ENCODE results near the gene PIP4K2A.

Gene PIP4K2A

DNA sequence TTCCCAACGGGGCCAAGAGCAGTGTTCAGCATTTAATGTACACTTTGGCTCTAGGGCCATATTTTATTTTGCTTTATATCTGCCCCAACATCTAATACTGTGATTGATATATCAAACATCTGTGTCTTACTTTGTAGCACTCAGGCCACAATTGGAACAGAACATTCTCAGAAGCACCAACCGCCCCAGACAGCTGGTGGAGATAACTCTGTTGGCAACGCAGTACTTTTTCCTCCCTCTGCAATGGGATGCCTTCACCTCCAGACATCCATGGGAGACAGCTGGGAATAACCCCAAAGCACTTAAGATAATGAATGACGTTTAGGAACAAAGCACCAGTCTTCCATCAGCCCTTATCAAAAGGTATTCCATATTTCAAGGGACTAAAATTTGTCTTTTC, 57.4 kb downstream of the PIP4K2A start:
- H3K36me3 ChIP-seq (ENCODE audit: insufficient read depth, low read length): no peaks in the 10 kb centered on the region
- H3K9me3 ChIP-seq (ENCODE audit: control insufficient read depth, insufficient read depth, low read length): no peaks in the 10 kb centered on the region
- peaks cover 15% of the 10 kb centered on the region for H3K4me1 ChIP-seq (ENCODE audit: insufficient read depth, low read length)
- H3K9ac ChIP-seq (ENCODE audit: low read depth, low read length): no peak overlapping the region

- H3K4me1 ChIP-seq (ENCODE audit: insufficient read depth, low read length): peaks cover 15% of the 10 kb centered on the region
- no peak overlapping the region for H3K9ac ChIP-seq (ENCODE audit: low read depth, low read length)
- H3K36me3 ChIP-seq (ENCODE audit: insufficient read depth, low read length): no peaks in the 10 kb centered on the region
- no peaks in the 10 kb centered on the region for H3K9me3 ChIP-seq (ENCODE audit: control insufficient read depth, insufficient read depth, low read length)
Measured at GRCh38 chr10:22656036-22656435, 58.3 kb downstream of the PIP4K2A start.

DNA sequence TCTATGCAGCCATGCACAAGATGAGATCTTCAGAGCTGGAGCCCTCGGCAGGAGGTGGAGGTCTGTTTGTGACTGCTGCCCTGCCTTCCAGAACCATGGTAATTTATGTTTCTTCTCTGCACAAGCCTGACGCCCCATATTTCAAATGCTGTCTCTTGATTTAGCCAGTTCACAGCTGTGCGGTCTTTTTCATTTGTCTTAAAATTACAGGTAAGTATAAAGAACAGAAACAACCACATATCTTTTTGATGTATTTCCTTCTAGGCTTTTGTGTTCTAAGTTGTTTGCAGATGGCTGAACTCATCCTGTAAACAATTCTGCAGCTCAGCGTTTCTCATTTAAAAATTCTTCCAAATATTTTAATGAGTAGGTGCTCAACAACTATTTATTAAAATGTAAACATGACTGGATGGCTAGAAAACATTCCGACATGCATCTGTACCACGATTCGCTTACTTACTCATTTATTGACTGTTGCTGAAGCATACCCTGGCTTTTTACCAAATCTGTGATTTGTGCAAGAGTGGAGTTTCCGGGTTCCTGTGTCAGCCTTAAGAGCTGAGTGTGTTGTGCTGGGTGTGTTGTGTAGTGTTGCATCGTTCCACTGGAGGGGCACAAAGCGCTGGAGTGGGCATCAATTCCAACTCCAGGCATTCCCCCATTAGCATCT, 58.9 kb downstream of the PIP4K2A start:
- H3K9ac ChIP-seq (ENCODE audit: low read depth, low read length): no peak overlapping the region
- no peaks in the 10 kb centered on the region for H3K9me3 ChIP-seq (ENCODE audit: control insufficient read depth, insufficient read depth, low read length)
- no peaks in the 10 kb centered on the region for H3K36me3 ChIP-seq (ENCODE audit: insufficient read depth, low read length)
- peaks cover 9% of the 10 kb centered on the region for H3K4me1 ChIP-seq (ENCODE audit: insufficient read depth, low read length)

DNA sequence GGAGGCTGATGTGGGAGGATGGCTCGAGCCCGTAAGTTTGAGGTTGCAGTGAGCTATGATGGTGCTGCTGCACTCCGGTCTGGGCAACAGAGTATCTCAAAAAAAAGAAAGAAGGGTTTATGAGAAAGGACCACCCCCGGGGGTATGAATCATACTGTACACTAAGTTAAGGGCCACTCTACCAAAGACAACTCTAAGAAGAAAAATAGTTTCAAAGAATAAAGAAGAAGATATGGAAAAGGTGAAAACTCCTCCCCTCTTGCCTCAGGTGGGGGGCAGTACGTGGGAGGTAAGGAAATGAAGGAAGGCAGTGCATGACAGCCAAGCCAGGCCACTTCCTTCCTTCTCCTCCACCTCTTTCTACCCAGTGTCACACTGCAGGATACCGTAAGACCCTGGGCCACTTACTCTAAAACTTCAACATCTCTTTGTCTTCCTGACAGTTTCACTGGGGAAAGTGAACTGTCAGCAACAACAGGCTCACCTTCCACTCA, 61.3 kb downstream of the PIP4K2A start:
- H3K9ac ChIP-seq (ENCODE audit: low read depth, low read length): no peak overlapping the region
- H3K36me3 ChIP-seq (ENCODE audit: insufficient read depth, low read length): 0 out of 2 replicates have a peak, but pooled peaks cover 2% of the 10 kb centered on the region
- no peaks in the 10 kb centered on the region for H3K9me3 ChIP-seq (ENCODE audit: control insufficient read depth, insufficient read depth, low read length)
- H3K4me1 ChIP-seq (ENCODE audit: insufficient read depth, low read length): peaks cover 11% of the 10 kb centered on the region

- no peak overlapping the region for H3K9ac ChIP-seq (ENCODE audit: low read depth, low read length)
- H3K36me3 ChIP-seq (ENCODE audit: insufficient read depth, low read length): 0 out of 2 replicates have a peak, but pooled peaks cover 2% of the 10 kb centered on the region
- no peaks in the 10 kb centered on the region for H3K9me3 ChIP-seq (ENCODE audit: control insufficient read depth, insufficient read depth, low read length)
- peaks cover 26% of the 10 kb centered on the region for H3K4me1 ChIP-seq (ENCODE audit: insufficient read depth, low read length)
Measured at GRCh38 chr10:22651276-22651980, 63.0 kb downstream of the PIP4K2A start.

DNA sequence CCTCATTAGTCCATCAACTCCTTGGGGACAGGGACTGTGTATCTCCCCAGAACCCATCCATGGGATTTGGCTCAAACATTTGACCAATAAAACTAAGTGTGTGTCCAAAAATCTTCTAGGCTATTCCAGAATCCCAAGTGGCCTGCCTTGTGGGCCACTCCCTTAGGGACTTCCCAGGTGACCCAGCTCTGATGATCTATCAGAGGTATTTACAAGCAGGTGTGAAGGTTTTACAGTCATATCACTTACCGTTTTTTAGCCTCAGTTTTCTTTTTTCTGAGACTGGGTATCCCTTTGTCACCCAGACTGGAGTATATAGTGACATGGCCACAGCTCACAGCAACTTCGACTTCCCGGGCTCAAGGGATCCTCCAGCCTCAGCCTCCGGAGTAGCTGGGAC, 64.4 kb downstream of the PIP4K2A start:
- 0 out of 2 replicates have a peak, but pooled peaks cover 2% of the 10 kb centered on the region for H3K36me3 ChIP-seq (ENCODE audit: insufficient read depth, low read length)
- no peaks in the 10 kb centered on the region for H3K9me3 ChIP-seq (ENCODE audit: control insufficient read depth, insufficient read depth, low read length)
- H3K9ac ChIP-seq (ENCODE audit: low read depth, low read length): no peak overlapping the region
- H3K4me1 ChIP-seq (ENCODE audit: insufficient read depth, low read length): peaks cover 26% of the 10 kb centered on the region

DNA sequence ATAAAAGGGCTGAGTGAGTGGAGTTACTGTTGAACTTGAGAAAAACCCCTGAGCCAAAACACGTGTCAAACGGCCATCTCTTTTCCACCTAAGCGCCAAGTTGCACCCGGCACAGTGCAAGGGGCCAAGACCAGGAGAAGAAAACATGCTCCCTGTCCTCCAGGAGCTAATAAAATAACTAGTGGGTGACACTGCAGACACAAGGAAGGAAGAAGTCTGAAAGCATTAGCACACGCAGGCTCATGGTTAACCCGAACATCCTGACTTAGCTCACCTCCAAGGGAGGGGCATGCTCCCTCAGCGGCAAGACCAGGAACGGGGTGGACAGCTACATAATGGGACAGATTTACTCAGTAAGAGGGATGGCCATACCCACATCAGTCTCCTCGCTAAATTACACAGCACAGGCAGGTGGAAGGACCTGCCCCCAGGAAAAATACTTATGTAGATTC, 65.0 kb downstream of the PIP4K2A start:
- H3K9ac ChIP-seq (ENCODE audit: low read depth, low read length): no peak overlapping the region
- H3K36me3 ChIP-seq (ENCODE audit: insufficient read depth, low read length): 0 out of 2 replicates have a peak, but pooled peaks cover 2% of the 10 kb centered on the region
- peaks cover 26% of the 10 kb centered on the region for H3K4me1 ChIP-seq (ENCODE audit: insufficient read depth, low read length)
- H3K9me3 ChIP-seq (ENCODE audit: control insufficient read depth, insufficient read depth, low read length): no peaks in the 10 kb centered on the region

GRCh38 chr10:22648547-22648961, 65.8 kb downstream of the PIP4K2A start:
- no peak overlapping the region for H3K9ac ChIP-seq (ENCODE audit: low read depth, low read length)
- H3K9me3 ChIP-seq (ENCODE audit: control insufficient read depth, insufficient read depth, low read length): no peaks in the 10 kb centered on the region
- peaks cover 26% of the 10 kb centered on the region for H3K4me1 ChIP-seq (ENCODE audit: insufficient read depth, low read length)
- H3K36me3 ChIP-seq (ENCODE audit: insufficient read depth, low read length): 0 out of 2 replicates have a peak, but pooled peaks cover 2% of the 10 kb centered on the region

DNA sequence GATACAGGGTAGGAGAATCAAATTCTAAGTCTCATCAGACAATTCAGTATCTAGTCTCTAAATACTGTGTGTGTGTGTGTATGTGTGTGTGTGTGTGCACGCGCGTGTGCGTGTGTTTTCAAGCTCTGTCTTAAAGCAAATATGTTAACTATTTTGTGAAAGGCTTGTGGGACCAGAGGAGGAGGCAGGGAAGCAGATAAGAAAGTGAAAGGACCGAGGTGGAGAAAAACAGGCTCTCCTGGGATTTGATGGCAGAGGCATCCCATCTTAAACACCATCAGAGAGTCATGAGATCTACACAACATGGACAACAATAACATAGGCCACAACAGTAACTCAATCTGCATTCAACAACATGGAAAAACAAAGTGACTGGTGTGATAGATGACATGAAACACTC, 67.1 kb downstream of the PIP4K2A start:
- H3K4me1 ChIP-seq (ENCODE audit: insufficient read depth, low read length): peaks cover 23% of the 10 kb centered on the region
- no peaks in the 10 kb centered on the region for H3K9me3 ChIP-seq (ENCODE audit: control insufficient read depth, insufficient read depth, low read length)
- no peak overlapping the region for H3K9ac ChIP-seq (ENCODE audit: low read depth, low read length)
- H3K36me3 ChIP-seq (ENCODE audit: insufficient read depth, low read length): 0 out of 2 replicates have a peak, but pooled peaks cover 2% of the 10 kb centered on the region

DNA sequence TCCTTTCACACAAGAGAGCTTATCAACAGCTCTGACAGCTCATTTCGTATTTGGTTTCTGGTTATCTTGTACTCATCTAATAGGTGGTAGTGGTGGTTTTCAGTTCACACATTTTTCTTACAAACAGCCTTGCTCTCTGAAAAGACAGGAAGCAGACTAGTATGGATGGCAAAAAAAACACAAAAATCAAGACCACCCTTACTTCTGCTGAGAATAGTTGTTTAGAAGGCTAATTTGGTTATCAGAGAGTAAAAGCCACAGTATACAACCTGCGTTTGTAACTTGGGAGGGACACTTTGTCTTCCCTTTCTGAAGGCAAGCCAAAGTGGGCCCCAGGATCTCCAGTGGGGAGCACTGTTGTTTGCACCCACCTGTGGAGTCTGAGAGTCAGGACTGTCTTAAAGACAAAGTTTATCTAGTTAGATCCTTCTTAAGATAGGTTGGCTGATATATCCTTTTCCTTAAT, 68.0 kb downstream of the PIP4K2A start:
- H3K9me3 ChIP-seq (ENCODE audit: control insufficient read depth, insufficient read depth, low read length): no peaks in the 10 kb centered on the region
- H3K9ac ChIP-seq (ENCODE audit: low read depth, low read length): no peak overlapping the region
- H3K36me3 ChIP-seq (ENCODE audit: insufficient read depth, low read length): 0 out of 2 replicates have a peak, but pooled peaks cover 2% of the 10 kb centered on the region
- peaks cover 23% of the 10 kb centered on the region for H3K4me1 ChIP-seq (ENCODE audit: insufficient read depth, low read length)

DNA sequence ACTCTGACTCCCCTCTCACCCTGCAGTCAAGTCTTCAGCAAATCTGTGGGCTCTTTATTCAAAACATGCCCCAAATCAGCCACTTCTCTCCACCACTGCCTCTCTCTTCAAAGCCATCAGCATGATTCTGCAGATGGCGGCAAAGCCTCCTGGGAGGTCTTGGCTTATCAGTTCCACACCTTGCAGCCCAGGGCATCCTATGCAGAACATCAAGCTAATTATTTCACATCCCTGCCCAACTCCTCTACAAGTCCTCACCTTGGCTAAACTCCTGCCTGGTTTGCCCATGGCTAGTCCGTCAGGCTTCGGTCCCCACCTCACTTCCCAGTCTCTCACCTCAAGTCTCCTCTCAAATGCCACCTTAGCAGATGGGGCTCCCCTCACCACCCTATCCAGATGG, 70.2 kb downstream of the PIP4K2A start:
- Histone ChIP-seq H3K9ac (ENCODE audit: low read depth, low read length) (no peak overlapping the region), H3K9me3 (ENCODE audit: control insufficient read depth, insufficient read depth, low read length) (no peaks in the 10 kb centered on the region), H3K4me1 (ENCODE audit: insufficient read depth, low read length) (peaks cover 23% of the 10 kb centered on the region), H3K36me3 (ENCODE audit: insufficient read depth, low read length) (no peaks in the 10 kb centered on the region)

DNA sequence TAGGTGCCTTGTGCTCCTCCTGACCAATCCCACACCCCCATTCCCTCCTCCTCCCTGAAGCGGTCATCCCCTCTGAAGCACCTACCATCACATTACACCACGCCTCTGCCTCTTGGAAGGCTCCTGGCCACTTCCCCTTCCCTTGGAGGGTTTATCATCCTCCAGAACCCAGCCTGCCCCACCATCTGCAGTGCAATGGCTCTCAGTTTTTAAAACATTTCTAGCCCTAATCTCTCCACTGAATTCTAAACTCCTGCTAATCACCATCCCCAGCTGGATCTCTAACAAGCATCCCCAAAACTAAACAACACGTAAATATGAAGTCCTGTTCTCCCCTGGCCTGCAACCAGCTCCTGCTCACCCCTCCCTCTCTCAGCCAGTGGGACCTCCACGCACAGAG, 70.6 kb downstream of the PIP4K2A start:
- no peak overlapping the region for H3K9ac ChIP-seq (ENCODE audit: low read depth, low read length)
- no peaks in the 10 kb centered on the region for H3K36me3 ChIP-seq (ENCODE audit: insufficient read depth, low read length)
- H3K9me3 ChIP-seq (ENCODE audit: control insufficient read depth, insufficient read depth, low read length): no peaks in the 10 kb centered on the region
- H3K4me1 ChIP-seq (ENCODE audit: insufficient read depth, low read length): peaks cover 22% of the 10 kb centered on the region

- Histone ChIP-seq H3K36me3 (ENCODE audit: insufficient read depth, low read length) (no peaks in the 10 kb centered on the region), H3K4me1 (ENCODE audit: insufficient read depth, low read length) (peaks cover 16% of the 10 kb centered on the region), H3K9ac (ENCODE audit: low read depth, low read length) (no peak overlapping the region), H3K9me3 (ENCODE audit: control insufficient read depth, insufficient read depth, low read length) (no peaks in the 10 kb centered on the region)
Measured at GRCh38 chr10:22643116-22643515, 71.3 kb downstream of the PIP4K2A start.

- H3K4me1 ChIP-seq (ENCODE audit: insufficient read depth, low read length): peaks cover 2% of the 10 kb centered on the region; the same call in 1 of the 2 replicates
- no peak overlapping the region for H3K9ac ChIP-seq (ENCODE audit: low read depth, low read length)
- no peaks in the 10 kb centered on the region for H3K36me3 ChIP-seq (ENCODE audit: insufficient read depth, low read length)
- no peaks in the 10 kb centered on the region for H3K9me3 ChIP-seq (ENCODE audit: control insufficient read depth, insufficient read depth, low read length)
Measured at GRCh38 chr10:22641743-22642142, 72.6 kb downstream of the PIP4K2A start.

- H3K9me3 ChIP-seq (ENCODE audit: control insufficient read depth, insufficient read depth, low read length): no peaks in the 10 kb centered on the region
- no peak overlapping the region for H3K9ac ChIP-seq (ENCODE audit: low read depth, low read length)
- H3K36me3 ChIP-seq (ENCODE audit: insufficient read depth, low read length): no peaks in the 10 kb centered on the region
- no peaks in the 10 kb centered on the region for H3K4me1 ChIP-seq (ENCODE audit: insufficient read depth, low read length)
Measured at GRCh38 chr10:22640359-22640758, 74.0 kb downstream of the PIP4K2A start.
